Psoas muscle (tissue), 8 donors: ENCODE data around the gene MCCD1. TPM values are rescaled to one million over a fixed set of nuclear protein-coding genes. Genes with fewer than 3 reads are reported as not detected.

Experiments
- ATAC-seq, 4 donors: fragments of 200-7000 bp; cut with Tn5 transposase; one replicate each; pipeline ENCODE4 v1.9.1; 2020; ENCODE audit warnings: moderate library complexity in 3 of 4, mild to moderate bottlenecking in 2 of 4
- DNase-seq, 2 donors: peaks; one replicate each; pipeline ENCODE4 v3.0.0-alpha.2; 2020
- H3K27ac ChIP-seq: fragments of 200-600 bp; one replicate; pipeline ENCODE4 v1.8.0; 2022
- H3K27me3 ChIP-seq, 3 donors: fragments of 200-600 bp in 1 of 3; one replicate each; pipeline versions ENCODE4 v1.6.1 to v1.8.0; 2013 to 2022; ENCODE audit warnings: low read length in 2 of 3, mild to moderate bottlenecking in 2 of 3, moderate library complexity in 1 of 3; ENCODE audit not compliant: insufficient read depth in 3 of 3
- H3K36me3 ChIP-seq, 2 donors: fragments of 200-600 bp in 1 of 2; one replicate each; pipeline versions ENCODE4 v1.6.1 to v1.8.0; 2013 to 2022; ENCODE audit warnings: low read depth in 1 of 2, mild to moderate bottlenecking in 1 of 2, moderate library complexity in 1 of 2; ENCODE audit not compliant: insufficient read depth in 1 of 2
- H3K4me1 ChIP-seq: fragments of 200-600 bp; one replicate; pipeline ENCODE4 v1.8.0; 2022
- H3K4me3 ChIP-seq: fragments of 200-600 bp; one replicate; pipeline ENCODE4 v1.8.0; 2022; ENCODE audit warnings: mild to moderate bottlenecking
- H3K9me3 ChIP-seq: fragments of 200-600 bp; one replicate; pipeline ENCODE4 v1.8.0; 2022
- CTCF ChIP-seq: fragments of 200-600 bp; IDR thresholded peaks from one replicate; pipeline ENCODE4 v1.8.0; 2022; ENCODE audit warnings: antibody characterized with exemption
- WGBS, 3 donors: extraction: QIAGEN DNeasy Blood & Tissue Kit; methylation state at CpG; one replicate each; pipeline versions ENCODE4 v1.1.6 to v1.1.7; 2013; 5-methylcytosine and 5-hydroxymethylcytosine counted together
- intact Hi-C, 2 donors: fragments of 100-400 bp; cut with DNase I; formaldehyde crosslinking; loops; one replicate each; pipeline versions ENCODE4 v1.11.0 to v1.14.2; 2022
- polyA plus RNA-seq, 3 donors: library from polyadenylated mRNA; stranded (reverse); fragments of 200-250 nt; gene quantifications; one replicate each; pipeline ENCODE4 v1.2.3, GENCODE V29; 2013
- total RNA-seq, 4 donors: library from RNA; stranded (reverse); fragmentation: NEBNext Ultra II Directional in 2 of 4; extraction: Animal tissue kit (Norgen Biotek cat#: 25700) in 2 of 4; gene quantifications; one replicate each; pipeline versions ENCODE4 v1.2.1 to v1.2.4, GENCODE V29; 2021 to 2023
- donor health status: healthy with polysubstance abuse.
- donor health status: DM: no; HTN: no; CAD: no; lungs with moderate emphysema.
- donor health status: Bipolar disorder and iron deficiency.
- donor health status: healthy.
- donor health status: DM: yes; HTN: yes; CAD: no.
- donor health status: DM: no; HTN: no; CAD: no.
- donor health status: DM: no; HTN: no; CAD: no.
- donor health status: DM: yes; HTN: yes; CAD: no.

Gene MCCD1
- total and polyA plus RNA-seq, 7 donors: not detected

- no peak for TF ChIP-seq CTCF
- intact Hi-C loops: no loop called here
- 66 to 69% (median 68%) methylated on average over 24 of the region's 24 CpGs for WGBS, 3 donors
- H3K27ac ChIP-seq: no peak overlapping the region
- DNase-seq: no peak
- H3K36me3 ChIP-seq: peaks cover 3 to 64% of the 10 kb centered on the region in 2 donors
- no peak for ATAC-seq
- no peaks in the 10 kb centered on the region for H3K9me3 ChIP-seq
- H3K4me1 ChIP-seq: peaks cover 22% of the 10 kb centered on the region
- H3K27me3 ChIP-seq: no peaks in the 10 kb centered on the region
- H3K4me3 ChIP-seq: no peak overlapping the region
Measured at GRCh38 chr6:31557443-31558317, 28.9 kb downstream of the MCCD1 start.

- no peak for TF ChIP-seq CTCF
- H3K36me3 ChIP-seq: peaks cover 3 to 60% of the 10 kb centered on the region in 2 donors
- H3K27me3 ChIP-seq: no peaks in the 10 kb centered on the region
- DNase-seq: no peak
- H3K4me1 ChIP-seq: peaks cover 22% of the 10 kb centered on the region
- intact Hi-C loops: no loop called here
- no peak overlapping the region for H3K4me3 ChIP-seq
- H3K9me3 ChIP-seq: no peaks in the 10 kb centered on the region
- H3K27ac ChIP-seq: peak overlapping the region; percentile 41
- ATAC-seq: no peak
- WGBS, 3 donors: 75 to 86% (median 85%) methylated on average over 8 of the region's 8 CpGs
Measured at GRCh38 chr6:31558318-31558625, 29.5 kb downstream of the MCCD1 start.

GRCh38 chr6:31558631-31559500 lies 30.1 kb downstream of the MCCD1 start:
- no peak for TF ChIP-seq CTCF
- H3K4me3 ChIP-seq: no peak overlapping the region
- peak overlapping the region; percentile 58 for H3K27ac ChIP-seq
- peaks cover 3 to 54% of the 10 kb centered on the region in 2 donors for H3K36me3 ChIP-seq
- DNase-seq (peak in 1 of 2 donors; percentile 33), ATAC-seq (peak; percentile 32 to 50 (median 40))
- intact Hi-C loops: no loop called here
- H3K4me1 ChIP-seq: peaks cover 22% of the 10 kb centered on the region
- 78 to 83% (median 79%) methylated on average over 14 of the region's 14 CpGs for WGBS, 3 donors
- H3K27me3 ChIP-seq: no peaks in the 10 kb centered on the region
- no peaks in the 10 kb centered on the region for H3K9me3 ChIP-seq

GRCh38 chr6:31559606-31559957 lies 30.8 kb downstream of the MCCD1 start:
- H3K4me3 ChIP-seq: no peak overlapping the region
- H3K27ac ChIP-seq: peak overlapping the region; percentile 58
- no peak for TF ChIP-seq CTCF
- no peaks in the 10 kb centered on the region for H3K9me3 ChIP-seq
- peaks cover 3 to 47% of the 10 kb centered on the region in 2 donors for H3K36me3 ChIP-seq
- no peak for DNase-seq
- WGBS, 3 donors: 61 to 64% (median 63%) methylated on average over 4 of the region's 4 CpGs
- intact Hi-C loops: no loop called here
- H3K4me1 ChIP-seq: peaks cover 22% of the 10 kb centered on the region
- ATAC-seq: peak in 1 of 4 donors; percentile 9
- H3K27me3 ChIP-seq: no peaks in the 10 kb centered on the region
